Measurements from ENCODE around the gene NUDT15. TPM values are rescaled to one million over a fixed set of nuclear protein-coding genes. Genes with fewer than 3 reads are reported as not detected.

The NUDT15 gene
- total and polyA plus RNA-seq, 10 of the 15 experiments (the other 5 are each of a cell fraction or from before 2014, with no cell fraction given) = 11.4 to 26.7 (median 18.0) TPM

DNA sequence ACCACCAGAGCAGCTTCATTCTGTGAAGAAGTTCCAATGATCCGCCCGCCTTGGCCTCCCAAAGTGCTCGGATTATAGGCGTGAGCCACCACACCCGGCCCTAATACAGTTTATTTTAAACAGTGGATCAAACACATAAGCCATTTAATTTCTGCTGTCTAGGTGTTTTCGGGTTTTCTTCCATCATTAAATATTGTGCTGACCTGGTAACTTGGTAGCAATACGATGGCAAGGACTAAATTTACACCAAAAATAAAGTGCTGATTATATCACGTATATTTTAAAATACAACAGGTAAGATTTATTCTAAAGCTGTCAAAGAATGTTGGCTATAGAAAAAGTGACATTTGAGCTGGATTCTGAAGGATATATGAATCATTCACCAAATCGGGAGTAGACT lies 56.1 kb downstream of the NUDT15 start:
- TF ChIP-seq CHD1 (IDR thresholded peaks at IDR 0.05; ENCODE audit: low read depth, low read length) = no peak
- TF ChIP-seq SMC3 (IDR thresholded peaks at IDR 0.05; ENCODE audit: borderline replicate concordance, low read length) = no peak
- TF ChIP-seq NRF1 (conservative IDR thresholded peaks at IDR 0.05; ENCODE audit: low read depth, low read length) = no peak
- no peak for TF ChIP-seq POLR2A (IDR thresholded peaks at IDR 0.05; ENCODE audit: low read depth, low read length)
- no peak for TF ChIP-seq RFX5 (IDR thresholded peaks at IDR 0.05; ENCODE audit: low read depth, low read length)
- no peak for TF ChIP-seq CBX3 (IDR thresholded peaks at IDR 0.05; ENCODE audit: borderline replicate concordance, low read depth)
- TF ChIP-seq CBFB (IDR thresholded peaks at IDR 0.05; ENCODE audit: low read depth) = no peak
- no peak for TF ChIP-seq KAT2A (conservative IDR thresholded peaks at IDR 0.05; ENCODE audit: control insufficient read depth, low read depth, low read length)
- RAD21 ChIA-PET (ENCODE audit: unreplicated experiment) = interaction anchor here (1.8 to 2.2 kb wide), 2 partner anchors 15 to 56 kb away, joined by 6 to 12 read pairs; partner anchors contain the start of gene NUDT15
- intact Hi-C loops (cut with micrococcal nuclease; ENCODE audit: unreplicated experiment) = no loop called here
- Histone ChIP-seq H3K27me3 (replicated peaks in 1 of 2; ENCODE audit: control insufficient read depth in 2 of 2, insufficient read depth in 2 of 2, low read length in 1 of 2) (no peaks in the 10 kb centered on the region), H3K79me2 (ENCODE audit: control insufficient read depth, insufficient read depth, low read length) (peaks cover 62% of the 10 kb centered on the region), H2AFZ (ENCODE audit: control insufficient read depth, low read depth, low read length) (no peak overlapping the region), H3K4me2 (ENCODE audit: control insufficient read depth, insufficient read depth) (peak overlapping the region; percentile 91), H3K36me3 (ENCODE audit: control insufficient read depth in 2 of 2, insufficient read depth in 2 of 2, low read length in 1 of 2) (peaks cover 0 to 7% of the 10 kb centered on the region in 2 experiments; a peak in 1 of 4 replicates), H4K20me1 (ENCODE audit: control insufficient read depth, insufficient read depth) (no peaks in the 10 kb centered on the region), H3K9ac (ENCODE audit: control insufficient read depth, insufficient read depth, low read length) (peak overlapping the region; percentile 95), H3K27ac (ENCODE audit: control insufficient read depth, insufficient read depth) (no peak overlapping the region), H3K9me3 (replicated peaks; ENCODE audit: control insufficient read depth, insufficient read depth, low read length) (no peaks in the 10 kb centered on the region), H3K4me1 (ENCODE audit: control insufficient read depth, insufficient read depth, low read length) (no peaks in the 10 kb centered on the region), H3K4me3 (peak overlapping the region; percentile 80)
- BruUV-seq (replicated peaks) = no TSS peak
- in situ Hi-C loops (cut with MboI) = no loop called here
- WGBS (ENCODE audit: insufficient coverage, insufficient replicate concordance, low lambda C conversion rate, missing lambda C conversion rate) = 69% methylated on average over 9 of the region's 9 CpGs
- CTCF ChIA-PET = interaction anchor here (0.6 to 5.9 kb wide), 8 partner anchors 15 to 295 kb away, joined by 3 to 37 read pairs (median 5); partner anchors contain the start of gene NUDT15
- SMC1A ChIA-PET (ENCODE audit: uncharacterized antibody, unreplicated experiment) = interaction anchor here (1.2 to 1.4 kb wide), 3 partner anchors 15 to 293 kb away, joined by 3 to 5 read pairs (median 3); no protein-coding TSS in a partner anchor
- POLR2A ChIA-PET = interaction anchor here (0.6 to 1.6 kb wide), 3 partner anchors 15 to 56 kb away, joined by 3 to 8 read pairs (median 3); partner anchors contain the start of gene NUDT15
- FAIRE-seq = no peak
- ATAC-seq = no peak
- DNase-seq (ENCODE audit: low read depth, low spot score) = no peak

Data from GM12878 (cell line).